Measurements from ENCODE around the gene KRT6A. TPM values are rescaled to one million over a fixed set of nuclear protein-coding genes. Genes with fewer than 3 reads are reported as not detected.
"Not testable (repeated sequence)": the region's sequence is repeated elsewhere in the genome, so short reads cannot be mapped to it uniquely, and the experiment has no call there.

The KRT6A gene
- total RNA-seq, 1 experiment from 2014 or later = not detected

- H3K27me3 ChIP-seq = no peaks in the 10 kb centered on the region; the same call in 1 of the 2 replicates
- no peak for DNase-seq
- H3K27ac ChIP-seq = no peak overlapping the region
- no peaks in the 10 kb centered on the region for H3K9me3 ChIP-seq (replicated peaks)
- H3K4me3 ChIP-seq = no peak overlapping the region
- no peaks in the 10 kb centered on the region for H3K4me1 ChIP-seq
- no peaks in the 10 kb centered on the region for H3K36me3 ChIP-seq
Observed at GRCh38 chr12:52499806-52500560, 6.9 kb upstream of the KRT6A start.

- H3K27me3 ChIP-seq = no peaks in the 10 kb centered on the region; the same call in 1 of the 2 replicates
- no peaks in the 10 kb centered on the region for H3K9me3 ChIP-seq (replicated peaks)
- H3K27ac ChIP-seq = no peak overlapping the region
- H3K4me3 ChIP-seq = no peak overlapping the region
- no peak for DNase-seq
- H3K36me3 ChIP-seq = no peaks in the 10 kb centered on the region
- no peaks in the 10 kb centered on the region for H3K4me1 ChIP-seq
Observed at GRCh38 chr12:52498946-52499345, 5.9 kb upstream of the KRT6A start.

GRCh38 chr12:52497975-52498374 lies 4.9 kb upstream of the KRT6A start:
- no peak for DNase-seq
- no peak overlapping the region for H3K27ac ChIP-seq
- H3K9me3 ChIP-seq (replicated peaks) = no peaks in the 10 kb centered on the region
- H3K4me3 ChIP-seq = no peak overlapping the region
- no peaks in the 10 kb centered on the region for H3K4me1 ChIP-seq
- H3K36me3 ChIP-seq = no peaks in the 10 kb centered on the region
- H3K27me3 ChIP-seq = peaks cover 3% of the 10 kb centered on the region; the same call in 1 of the 2 replicates

GRCh38 chr12:52496590-52497071 lies 3.6 kb upstream of the KRT6A start:
- H3K27ac ChIP-seq = no peak overlapping the region
- H3K36me3 ChIP-seq = no peaks in the 10 kb centered on the region
- H3K4me3 ChIP-seq = no peak overlapping the region
- H3K27me3 ChIP-seq = peaks cover 3% of the 10 kb centered on the region; the same call in 1 of the 2 replicates
- no peaks in the 10 kb centered on the region for H3K4me1 ChIP-seq
- peak in 1 of 2 experiments; percentile 3 for DNase-seq
- no peaks in the 10 kb centered on the region for H3K9me3 ChIP-seq (replicated peaks)

- Histone ChIP-seq H3K4me1 (no peaks in the 10 kb centered on the region), H3K27me3 (peaks cover 3% of the 10 kb centered on the region; the same call in 1 of the 2 replicates), H3K4me3 (no peak overlapping the region), H3K9me3 (replicated peaks) (no peaks in the 10 kb centered on the region), H3K27ac (no peak overlapping the region), H3K36me3 (no peaks in the 10 kb centered on the region)
- DNase-seq = no peak
Observed at GRCh38 chr12:52496054-52496453, 3.0 kb upstream of the KRT6A start.

GRCh38 chr12:52495389-52495788 lies 2.3 kb upstream of the KRT6A start:
- no peaks in the 10 kb centered on the region for H3K9me3 ChIP-seq (replicated peaks)
- DNase-seq = peak in 1 of 2 experiments; percentile 17
- no peak overlapping the region for H3K4me3 ChIP-seq
- no peak overlapping the region for H3K27ac ChIP-seq
- H3K4me1 ChIP-seq = no peaks in the 10 kb centered on the region
- peaks cover 3% of the 10 kb centered on the region; the same call in 1 of the 2 replicates for H3K27me3 ChIP-seq
- no peaks in the 10 kb centered on the region for H3K36me3 ChIP-seq

- peaks cover 3% of the 10 kb centered on the region; the same call in 1 of the 2 replicates for H3K27me3 ChIP-seq
- no peaks in the 10 kb centered on the region for H3K36me3 ChIP-seq
- no peaks in the 10 kb centered on the region for H3K4me1 ChIP-seq
- H3K4me3 ChIP-seq = no peak overlapping the region
- no peak for DNase-seq
- no peaks in the 10 kb centered on the region for H3K9me3 ChIP-seq (replicated peaks)
- H3K27ac ChIP-seq = no peak overlapping the region
Observed at GRCh38 chr12:52494518-52494917, 1.5 kb upstream of the KRT6A start.

- Histone ChIP-seq H3K9me3 (replicated peaks) (no peaks in the 10 kb centered on the region), H3K4me1 (no peaks in the 10 kb centered on the region), H3K4me3 (no peak overlapping the region), H3K27ac (no peak overlapping the region), H3K27me3 (peaks cover 3% of the 10 kb centered on the region; the same call in 1 of the 2 replicates), H3K36me3 (no peaks in the 10 kb centered on the region)
- no peak for DNase-seq
Observed at GRCh38 chr12:52494100-52494499, 1.0 kb upstream of the KRT6A start.

GRCh38 chr12:52492405-52492804 lies 652 bp downstream of the KRT6A start:
- not testable (repeated sequence) for H3K27ac ChIP-seq; H3K9me3 ChIP-seq (replicated peaks); H3K4me3 ChIP-seq; DNase-seq; H3K36me3 ChIP-seq; H3K27me3 ChIP-seq; H3K4me1 ChIP-seq

GRCh38 chr12:52491495-52491894 lies 1.6 kb downstream of the KRT6A start:
- DNase-seq; H3K4me3 ChIP-seq; H3K36me3 ChIP-seq; H3K4me1 ChIP-seq; H3K27me3 ChIP-seq; H3K9me3 ChIP-seq (replicated peaks); H3K27ac ChIP-seq: not testable (repeated sequence)

- Histone ChIP-seq H3K27me3 (peaks cover 3% of the 10 kb centered on the region; the same call in 1 of the 2 replicates), H3K9me3 (replicated peaks) (0 out of 2 replicates have a peak, but pooled peaks cover 3% of the 10 kb centered on the region), H3K27ac (no peak overlapping the region), H3K4me1 (no peaks in the 10 kb centered on the region), H3K4me3 (no peak overlapping the region), H3K36me3 (no peaks in the 10 kb centered on the region)
- DNase-seq = no peak
Observed at GRCh38 chr12:52488736-52489135, 4.3 kb downstream of the KRT6A start.

- H3K27me3 ChIP-seq; H3K9me3 ChIP-seq (replicated peaks); H3K4me3 ChIP-seq; H3K4me1 ChIP-seq; H3K27ac ChIP-seq; DNase-seq; H3K36me3 ChIP-seq: not testable (repeated sequence)
Observed at GRCh38 chr12:52487744-52488443, 5.2 kb downstream of the KRT6A start.

GRCh38 chr12:52487211-52487610 lies 5.8 kb downstream of the KRT6A start:
- DNase-seq = no peak
- H3K4me1 ChIP-seq = no peaks in the 10 kb centered on the region
- no peak overlapping the region for H3K4me3 ChIP-seq
- H3K9me3 ChIP-seq (replicated peaks) = 0 out of 2 replicates have a peak, but pooled peaks cover 3% of the 10 kb centered on the region
- no peaks in the 10 kb centered on the region for H3K36me3 ChIP-seq
- H3K27me3 ChIP-seq = no peaks in the 10 kb centered on the region
- H3K27ac ChIP-seq = no peak overlapping the region

- DNase-seq = no peak
- H3K4me1 ChIP-seq = no peaks in the 10 kb centered on the region
- H3K9me3 ChIP-seq (replicated peaks) = 0 out of 2 replicates have a peak, but pooled peaks cover 3% of the 10 kb centered on the region
- no peak overlapping the region for H3K27ac ChIP-seq
- H3K36me3 ChIP-seq = no peaks in the 10 kb centered on the region
- H3K4me3 ChIP-seq = no peak overlapping the region
- no peaks in the 10 kb centered on the region for H3K27me3 ChIP-seq
Observed at GRCh38 chr12:52486166-52487105, 6.6 kb downstream of the KRT6A start.
